ENCODE measurements around the gene TSPAN32.

Gene TSPAN32

GRCh38 chr11:2262301-2263070 is 39.3 kb upstream of the TSPAN32 start:
- peaks cover 8% of the 10 kb centered on the region for H3K4me1 ChIP-seq (ENCODE audit: control insufficient read depth, insufficient read depth, low read length)
- no peaks in the 10 kb centered on the region for H3K36me3 ChIP-seq (ENCODE audit: control insufficient read depth, insufficient read depth, low read length)
- no peaks in the 10 kb centered on the region for H3K9me3 ChIP-seq (ENCODE audit: control insufficient read depth, low read length)
- no peak overlapping the region for H3K9ac ChIP-seq (ENCODE audit: low read length)
- no peak overlapping the region for H3K4me3 ChIP-seq (ENCODE audit: low read length)
- H3K27me3 ChIP-seq (ENCODE audit: control insufficient read depth, insufficient read depth, low read length): peaks cover 3% of the 10 kb centered on the region

GRCh38 chr11:2263071-2263565 is 38.7 kb upstream of the TSPAN32 start:
- H3K4me1 ChIP-seq (ENCODE audit: control insufficient read depth, insufficient read depth, low read length): peaks cover 14% of the 10 kb centered on the region
- H3K9ac ChIP-seq (ENCODE audit: low read length): no peak overlapping the region
- H3K27me3 ChIP-seq (ENCODE audit: control insufficient read depth, insufficient read depth, low read length): peaks cover 9% of the 10 kb centered on the region
- H3K9me3 ChIP-seq (ENCODE audit: control insufficient read depth, low read length): no peaks in the 10 kb centered on the region
- H3K4me3 ChIP-seq (ENCODE audit: low read length): no peak overlapping the region
- no peaks in the 10 kb centered on the region for H3K36me3 ChIP-seq (ENCODE audit: control insufficient read depth, insufficient read depth, low read length)

- peaks cover 16% of the 10 kb centered on the region for H3K27me3 ChIP-seq (ENCODE audit: control insufficient read depth, insufficient read depth, low read length)
- H3K4me3 ChIP-seq (ENCODE audit: low read length): no peak overlapping the region
- H3K9ac ChIP-seq (ENCODE audit: low read length): no peak overlapping the region
- H3K36me3 ChIP-seq (ENCODE audit: control insufficient read depth, insufficient read depth, low read length): no peaks in the 10 kb centered on the region
- H3K4me1 ChIP-seq (ENCODE audit: control insufficient read depth, insufficient read depth, low read length): peaks cover 21% of the 10 kb centered on the region
- H3K9me3 ChIP-seq (ENCODE audit: control insufficient read depth, low read length): no peaks in the 10 kb centered on the region
Measured at GRCh38 chr11:2263724-2264360, 38.0 kb upstream of the TSPAN32 start.

GRCh38 chr11:2264366-2265053 is 37.3 kb upstream of the TSPAN32 start:
- Histone ChIP-seq H3K36me3 (ENCODE audit: control insufficient read depth, insufficient read depth, low read length) (no peaks in the 10 kb centered on the region), H3K4me1 (ENCODE audit: control insufficient read depth, insufficient read depth, low read length) (peaks cover 21% of the 10 kb centered on the region), H3K27me3 (ENCODE audit: control insufficient read depth, insufficient read depth, low read length) (peaks cover 22% of the 10 kb centered on the region), H3K4me3 (ENCODE audit: low read length) (no peak overlapping the region), H3K9me3 (ENCODE audit: control insufficient read depth, low read length) (no peaks in the 10 kb centered on the region), H3K9ac (ENCODE audit: low read length) (no peak overlapping the region)

GRCh38 chr11:2265396-2265795 is 36.4 kb upstream of the TSPAN32 start:
- Histone ChIP-seq H3K27me3 (ENCODE audit: control insufficient read depth, insufficient read depth, low read length) (peaks cover 27% of the 10 kb centered on the region), H3K9ac (ENCODE audit: low read length) (peak overlapping the region; percentile 34), H3K36me3 (ENCODE audit: control insufficient read depth, insufficient read depth, low read length) (no peaks in the 10 kb centered on the region), H3K9me3 (ENCODE audit: control insufficient read depth, low read length) (no peaks in the 10 kb centered on the region), H3K4me1 (ENCODE audit: control insufficient read depth, insufficient read depth, low read length) (peaks cover 27% of the 10 kb centered on the region), H3K4me3 (ENCODE audit: low read length) (no peak overlapping the region)

GRCh38 chr11:2265854-2266585 is 35.8 kb upstream of the TSPAN32 start:
- Histone ChIP-seq H3K4me1 (ENCODE audit: control insufficient read depth, insufficient read depth, low read length) (peaks cover 27% of the 10 kb centered on the region), H3K4me3 (ENCODE audit: low read length) (no peak overlapping the region), H3K27me3 (ENCODE audit: control insufficient read depth, insufficient read depth, low read length) (peaks cover 33% of the 10 kb centered on the region), H3K36me3 (ENCODE audit: control insufficient read depth, insufficient read depth, low read length) (no peaks in the 10 kb centered on the region), H3K9ac (ENCODE audit: low read length) (peak overlapping the region; percentile 34), H3K9me3 (ENCODE audit: control insufficient read depth, low read length) (no peaks in the 10 kb centered on the region)

- Histone ChIP-seq H3K4me3 (ENCODE audit: low read length) (no peak overlapping the region), H3K27me3 (ENCODE audit: control insufficient read depth, insufficient read depth, low read length) (peaks cover 40% of the 10 kb centered on the region), H3K9me3 (ENCODE audit: control insufficient read depth, low read length) (no peaks in the 10 kb centered on the region), H3K36me3 (ENCODE audit: control insufficient read depth, insufficient read depth, low read length) (no peaks in the 10 kb centered on the region), H3K9ac (ENCODE audit: low read length) (no peak overlapping the region), H3K4me1 (ENCODE audit: control insufficient read depth, insufficient read depth, low read length) (peaks cover 27% of the 10 kb centered on the region)
Measured at GRCh38 chr11:2266586-2267305, 35.1 kb upstream of the TSPAN32 start.

- Histone ChIP-seq H3K36me3 (ENCODE audit: control insufficient read depth, insufficient read depth, low read length) (no peaks in the 10 kb centered on the region), H3K9me3 (ENCODE audit: control insufficient read depth, low read length) (no peaks in the 10 kb centered on the region), H3K4me3 (ENCODE audit: low read length) (no peak overlapping the region), H3K9ac (ENCODE audit: low read length) (no peak overlapping the region), H3K4me1 (ENCODE audit: control insufficient read depth, insufficient read depth, low read length) (peaks cover 27% of the 10 kb centered on the region), H3K27me3 (ENCODE audit: control insufficient read depth, insufficient read depth, low read length) (peaks cover 47% of the 10 kb centered on the region)
Measured at GRCh38 chr11:2267306-2267850, 34.4 kb upstream of the TSPAN32 start.

GRCh38 chr11:2267851-2268728 is 33.7 kb upstream of the TSPAN32 start:
- no peaks in the 10 kb centered on the region for H3K36me3 ChIP-seq (ENCODE audit: control insufficient read depth, insufficient read depth, low read length)
- no peak overlapping the region for H3K4me3 ChIP-seq (ENCODE audit: low read length)
- H3K4me1 ChIP-seq (ENCODE audit: control insufficient read depth, insufficient read depth, low read length): peaks cover 27% of the 10 kb centered on the region
- H3K27me3 ChIP-seq (ENCODE audit: control insufficient read depth, insufficient read depth, low read length): peaks cover 51% of the 10 kb centered on the region
- H3K9ac ChIP-seq (ENCODE audit: low read length): peak overlapping the region; percentile 45
- no peaks in the 10 kb centered on the region for H3K9me3 ChIP-seq (ENCODE audit: control insufficient read depth, low read length)

- H3K4me1 ChIP-seq (ENCODE audit: control insufficient read depth, insufficient read depth, low read length): peaks cover 27% of the 10 kb centered on the region
- H3K27me3 ChIP-seq (ENCODE audit: control insufficient read depth, insufficient read depth, low read length): peaks cover 52% of the 10 kb centered on the region
- H3K4me3 ChIP-seq (ENCODE audit: low read length): peak overlapping the region; percentile 36
- H3K9ac ChIP-seq (ENCODE audit: low read length): peak overlapping the region; percentile 57
- H3K36me3 ChIP-seq (ENCODE audit: control insufficient read depth, insufficient read depth, low read length): no peaks in the 10 kb centered on the region
- no peaks in the 10 kb centered on the region for H3K9me3 ChIP-seq (ENCODE audit: control insufficient read depth, low read length)
Measured at GRCh38 chr11:2268729-2269600, 32.8 kb upstream of the TSPAN32 start.

All from mucosa of stomach (tissue), 1 donor.